Activated CD4-positive, alpha-beta T cell treated with anti-CD3 and anti-CD28 coated beads for 36 hours (primary cell): ENCODE measurements around the gene CDH4. TPM values are rescaled to one million over a fixed set of nuclear protein-coding genes. Genes with fewer than 3 reads are reported as not detected.

Experiments
- ATAC-seq: fragments of 200-7000 bp; cut with Tn5 transposase; one replicate; pipeline ENCODE4 v1.10.0; 2021; ENCODE audit warnings: mild to moderate bottlenecking, moderate library complexity
- CTCF ChIA-PET: fragments of 350-600 bp; sonication (Branson Sonifier 250); formaldehyde crosslinking; loops from one replicate; lab custom pipeline; 2021; ENCODE audit warnings: antibody characterized with exemption; lab: Charles Lee
- POLR2A ChIA-PET: fragments of 350-600 bp; sonication (Branson Sonifier 250); formaldehyde crosslinking; loops from one replicate; lab custom pipeline; 2021; ENCODE audit warnings: antibody characterized with exemption, inconsistent platforms; lab: Charles Lee
- DNase-seq: peaks from one replicate; pipeline ENCODE4 v3.0.0-alpha.2; 2020
- H3K27ac Mint-ChIP-seq: one replicate; pipeline ENCODE4 v1.8.0; 2021; ENCODE audit warnings: mixed read lengths
- H3K27me3 Mint-ChIP-seq: one replicate; pipeline ENCODE4 v1.8.0; 2021; ENCODE audit warnings: mixed read lengths
- H3K36me3 Mint-ChIP-seq: one replicate; pipeline ENCODE4 v1.8.0; 2021; ENCODE audit warnings: low read depth, mixed read lengths
- H3K4me1 Mint-ChIP-seq: one replicate; pipeline ENCODE4 v1.8.0; 2021; ENCODE audit warnings: mixed read lengths
- H3K4me3 Mint-ChIP-seq: one replicate; pipeline ENCODE4 v1.8.0; 2021; ENCODE audit warnings: mild to moderate bottlenecking, moderate library complexity, mixed read lengths
- H3K9me3 Mint-ChIP-seq: one replicate; pipeline ENCODE4 v1.8.0; 2021; ENCODE audit warnings: low read depth, mixed read lengths
- intact Hi-C, 2 experiments: fragments of 100-400 bp; cut with DNase I in 1 of 2; cut with micrococcal nuclease in 1 of 2; formaldehyde crosslinking; loops; one replicate each; pipeline versions ENCODE4 v1.14.2 to v1.15.1; 2022 to 2024; cut with DNase I, micrococcal nuclease
- total RNA-seq, 2 experiments: library from RNA; stranded (reverse); gene quantifications; one replicate each; pipeline ENCODE4 v1.2.3, GENCODE V29; 2021

CDH4 gene
- total RNA-seq, 2 experiments from 2014 or later: not detected

GRCh38 chr20:61803915-61804751 lies 552.1 kb downstream of the CDH4 start:
- Mint-ChIP-seq H3K4me1 (no peaks in the 10 kb centered on the region), H3K27ac (no peak overlapping the region), H3K27me3 (peaks cover 3% of the 10 kb centered on the region), H3K9me3 (no peaks in the 10 kb centered on the region), H3K36me3 (no peaks in the 10 kb centered on the region), H3K4me3 (no peak overlapping the region)
- intact Hi-C loops: no loop called here
- DNase-seq (peak; percentile 8), ATAC-seq (peak; percentile 33)
- POLR2A ChIA-PET: no interaction called here
- CTCF ChIA-PET: no interaction called here

- intact Hi-C loops: no loop called here
- Mint-ChIP-seq H3K27ac (no peak overlapping the region), H3K4me1 (no peaks in the 10 kb centered on the region), H3K27me3 (peaks cover 3% of the 10 kb centered on the region), H3K4me3 (no peak overlapping the region), H3K36me3 (no peaks in the 10 kb centered on the region), H3K9me3 (no peaks in the 10 kb centered on the region)
- DNase-seq (no peak), ATAC-seq (no peak)
- ChIA-PET POLR2A (no interaction called here), CTCF (no interaction called here)
These were observed 552.8 kb downstream of the CDH4 start for GRCh38 chr20:61804752-61805295.

GRCh38 chr20:61805365-61805764 lies 553.3 kb downstream of the CDH4 start:
- intact Hi-C loops: no loop called here
- Mint-ChIP-seq H3K27me3 (peaks cover 3% of the 10 kb centered on the region), H3K4me1 (no peaks in the 10 kb centered on the region), H3K27ac (no peak overlapping the region), H3K4me3 (no peak overlapping the region), H3K36me3 (no peaks in the 10 kb centered on the region), H3K9me3 (no peaks in the 10 kb centered on the region)
- DNase-seq (no peak), ATAC-seq (no peak)
- CTCF ChIA-PET: no interaction called here
- POLR2A ChIA-PET: no interaction called here

- no peaks in the 10 kb centered on the region for H3K36me3 Mint-ChIP-seq
These were observed 553.7 kb downstream of the CDH4 start for GRCh38 chr20:61805781-61806180.

GRCh38 chr20:61806314-61806713 lies 554.3 kb downstream of the CDH4 start:
- DNase-seq (no peak), ATAC-seq (no peak)
- peaks cover 3% of the 10 kb centered on the region for H3K27me3 Mint-ChIP-seq
- ChIA-PET CTCF (no interaction called here), POLR2A (no interaction called here)
- no peak overlapping the region for H3K27ac Mint-ChIP-seq
- no peak overlapping the region for H3K4me3 Mint-ChIP-seq
- no peaks in the 10 kb centered on the region for H3K36me3 Mint-ChIP-seq
- no peaks in the 10 kb centered on the region for H3K9me3 Mint-ChIP-seq
- intact Hi-C loops: no loop called here
- H3K4me1 Mint-ChIP-seq: no peaks in the 10 kb centered on the region

More at GRCh38 chr20:61805781-61806180, 553.7 kb downstream of the CDH4 start:
- peaks cover 3% of the 10 kb centered on the region for H3K27me3 Mint-ChIP-seq
- POLR2A ChIA-PET: no interaction called here
- H3K4me3 Mint-ChIP-seq: no peak overlapping the region
- DNase-seq (no peak), ATAC-seq (no peak)
- intact Hi-C loops: no loop called here
- H3K27ac Mint-ChIP-seq: no peak overlapping the region
- H3K9me3 Mint-ChIP-seq: no peaks in the 10 kb centered on the region
- no peaks in the 10 kb centered on the region for H3K4me1 Mint-ChIP-seq
- CTCF ChIA-PET: no interaction called here

GRCh38 chr20:61806995-61807394 lies 554.9 kb downstream of the CDH4 start:
- Mint-ChIP-seq H3K4me3 (no peak overlapping the region), H3K9me3 (no peaks in the 10 kb centered on the region), H3K4me1 (no peaks in the 10 kb centered on the region), H3K27me3 (peaks cover 3% of the 10 kb centered on the region), H3K36me3 (no peaks in the 10 kb centered on the region), H3K27ac (no peak overlapping the region)
- DNase-seq (no peak), ATAC-seq (no peak)
- POLR2A ChIA-PET: no interaction called here
- intact Hi-C loops: no loop called here
- CTCF ChIA-PET: no interaction called here

GRCh38 chr20:61807471-61808160 lies 555.6 kb downstream of the CDH4 start:
- Mint-ChIP-seq H3K9me3 (no peaks in the 10 kb centered on the region), H3K27ac (no peak overlapping the region), H3K4me1 (no peaks in the 10 kb centered on the region), H3K36me3 (no peaks in the 10 kb centered on the region), H3K4me3 (no peak overlapping the region), H3K27me3 (peaks cover 3% of the 10 kb centered on the region)
- POLR2A ChIA-PET: no interaction called here
- CTCF ChIA-PET: no interaction called here
- no peak for ATAC-seq
- no peak for DNase-seq
- intact Hi-C loops: no loop called here

- Mint-ChIP-seq H3K36me3 (no peaks in the 10 kb centered on the region), H3K27ac (no peak overlapping the region), H3K4me1 (no peaks in the 10 kb centered on the region), H3K4me3 (no peak overlapping the region), H3K9me3 (no peaks in the 10 kb centered on the region), H3K27me3 (peaks cover 3% of the 10 kb centered on the region)
- ChIA-PET CTCF (no interaction called here), POLR2A (no interaction called here)
- ATAC-seq (no peak), DNase-seq (no peak)
- intact Hi-C loops: no loop called here
These were observed 556.4 kb downstream of the CDH4 start for GRCh38 chr20:61808447-61808846.

- CTCF ChIA-PET: no interaction called here
- no peaks in the 10 kb centered on the region for H3K4me1 Mint-ChIP-seq
- DNase-seq: no peak
- H3K4me3 Mint-ChIP-seq: no peak overlapping the region
- POLR2A ChIA-PET: no interaction called here
- no peak for ATAC-seq
- no peaks in the 10 kb centered on the region for H3K36me3 Mint-ChIP-seq
- H3K9me3 Mint-ChIP-seq: no peaks in the 10 kb centered on the region
- H3K27ac Mint-ChIP-seq: no peak overlapping the region
- intact Hi-C loops: no loop called here
- peaks cover 3% of the 10 kb centered on the region for H3K27me3 Mint-ChIP-seq
These were observed 557.1 kb downstream of the CDH4 start for GRCh38 chr20:61809006-61809770.

- Mint-ChIP-seq H3K27ac (no peak overlapping the region), H3K9me3 (no peaks in the 10 kb centered on the region), H3K4me3 (no peak overlapping the region), H3K4me1 (no peaks in the 10 kb centered on the region), H3K36me3 (no peaks in the 10 kb centered on the region), H3K27me3 (no peaks in the 10 kb centered on the region)
- DNase-seq: no peak
- intact Hi-C loops: no loop called here
- ChIA-PET POLR2A (no interaction called here), CTCF (no interaction called here)
- no peak for ATAC-seq
These were observed 558.1 kb downstream of the CDH4 start for GRCh38 chr20:61810066-61810737.

- Mint-ChIP-seq H3K4me1 (no peaks in the 10 kb centered on the region), H3K36me3 (no peaks in the 10 kb centered on the region), H3K27ac (no peak overlapping the region), H3K9me3 (no peaks in the 10 kb centered on the region), H3K27me3 (no peaks in the 10 kb centered on the region), H3K4me3 (no peak overlapping the region)
- ATAC-seq (no peak), DNase-seq (no peak)
- ChIA-PET CTCF (interaction anchor here (0.9 kb wide), 1 partner anchor 163 kb away, joined by 3 read pairs; no protein-coding TSS in a partner anchor), POLR2A (no interaction called here)
- intact Hi-C loops: no loop called here
These were observed 558.7 kb downstream of the CDH4 start for GRCh38 chr20:61810738-61811135.
